GM12878 (cell line): ENCODE data around the gene HDHD2. TPM values are rescaled to one million over a fixed set of nuclear protein-coding genes. Genes with fewer than 3 reads are reported as not detected.

Experiments used
- ASH2L ChIP-seq: fragments of 300-600, 200-600 bp; sonication (generic); IDR thresholded peaks from 2 replicates; pipeline ENCODE4 v1.6.1; 2017; ENCODE audit warnings: low read depth, mild to moderate bottlenecking, borderline replicate concordance
- BACH1 ChIP-seq: fragments of 450-650 bp; IDR thresholded peaks from 2 replicates; pipeline ENCODE4 v1.6.1; 2017; ENCODE audit warnings: mild to moderate bottlenecking, borderline replicate concordance
- BHLHE40 ChIP-seq, 2 experiments: fragments of 450-650 bp in 1 of 2; IDR thresholded peaks; 2 replicates each; pipeline ENCODE4 v1.6.1; 2011 to 2017; ENCODE audit warnings: low read depth in 2 of 2, borderline replicate concordance in 1 of 2, improper control_type of control experiment in 1 of 2, low read length in 1 of 2, mild to moderate bottlenecking in 1 of 2
- CHD4 ChIP-seq: fragments of 200-600 bp; sonication (generic); IDR thresholded peaks from 2 replicates; pipeline ENCODE4 v1.6.1; 2016; ENCODE audit warnings: mild to moderate bottlenecking
- EED ChIP-seq: sonication (generic); IDR thresholded peaks from 2 replicates; pipeline ENCODE4 v1.6.1; 2016; ENCODE audit warnings: antibody characterized with exemption, low read depth
- ETV6 ChIP-seq, 2 experiments: fragments of 450-650 bp in 1 of 2; IDR thresholded peaks in 1 of 2; conservative IDR thresholded peaks in 1 of 2; 2 replicates each; pipeline ENCODE4 v1.6.1; 2014; ENCODE audit warnings: antibody characterized with exemption in 1 of 2, borderline replicate concordance in 1 of 2, low read depth in 1 of 2, mild to moderate bottlenecking in 1 of 2, moderate library complexity in 1 of 2
- FOS ChIP-seq: IDR thresholded peaks from 3 replicates; pipeline ENCODE4 v1.6.1; 2011; ENCODE audit warnings: borderline replicate concordance; ENCODE audit not compliant: insufficient read length; ENCODE audit errors: extremely low read depth
- GABPA ChIP-seq: IDR thresholded peaks from 2 replicates; pipeline ENCODE4 v1.6.1; 2014; ENCODE audit warnings: antibody characterized with exemption, low read depth, mild to moderate bottlenecking, inconsistent platforms
- HCFC1 ChIP-seq: fragments of 150-350 bp; IDR thresholded peaks from 2 replicates; pipeline ENCODE4 v1.6.1; 2014; ENCODE audit warnings: low read length
- HDAC6 ChIP-seq: fragments of 200-600 bp; sonication (generic); IDR thresholded peaks from one replicate; pipeline ENCODE4 v1.8.0; 2017; ENCODE audit warnings: antibody characterized with exemption; ENCODE audit not compliant: unreplicated experiment
- HSF1 ChIP-seq: fragments of 150-350 bp; IDR thresholded peaks from 2 replicates; pipeline ENCODE4 v1.6.1; 2014; ENCODE audit warnings: mild to moderate bottlenecking, low read depth, low read length
- IKZF1 ChIP-seq: fragments of 450-650 bp; conservative IDR thresholded peaks from 2 replicates; pipeline ENCODE4 v1.6.1; 2017; ENCODE audit warnings: antibody characterized with exemption, mild to moderate bottlenecking
- IRF4 ChIP-seq: IDR thresholded peaks from 2 replicates; pipeline ENCODE4 v1.6.1; 2011; ENCODE audit warnings: low read depth, low read length
- NBN ChIP-seq: fragments of 450-650 bp; IDR thresholded peaks from 2 replicates; pipeline ENCODE4 v1.6.1; 2016
- NFXL1 ChIP-seq: fragments of 450-650 bp; IDR thresholded peaks from 2 replicates; pipeline ENCODE4 v1.6.1; 2017; ENCODE audit warnings: antibody characterized with exemption, mild to moderate bottlenecking, borderline replicate concordance
- NR2F1 ChIP-seq: fragments of 450-650 bp; conservative IDR thresholded peaks from 2 replicates; pipeline ENCODE4 v1.6.1; 2017; ENCODE audit warnings: mild to moderate bottlenecking
- NRF1 ChIP-seq: conservative IDR thresholded peaks from 2 replicates; pipeline ENCODE4 v1.6.1; 2011; ENCODE audit warnings: mild to moderate bottlenecking, low read depth, low read length, improper control_type of control experiment
- PML ChIP-seq: IDR thresholded peaks from 2 replicates; pipeline ENCODE4 v1.6.1; 2012; ENCODE audit warnings: low read length, inconsistent platforms
- POLR2AphosphoS2 ChIP-seq: IDR thresholded peaks from 2 replicates; pipeline ENCODE4 v1.6.1; 2011; ENCODE audit warnings: low read depth, mild to moderate bottlenecking, low read length, improper control_type of control experiment, moderate library complexity
- POLR2AphosphoS5 ChIP-seq: IDR thresholded peaks from 2 replicates; pipeline ENCODE4 v1.6.1; 2011; ENCODE audit warnings: mild to moderate bottlenecking, low read length, inconsistent platforms
- SMAD5 ChIP-seq: IDR thresholded peaks from 2 replicates; pipeline ENCODE4 v1.6.1; 2016; ENCODE audit warnings: antibody characterized with exemption, low read depth
- SMARCA5 ChIP-seq: fragments of 450-650 bp; IDR thresholded peaks from 2 replicates; pipeline ENCODE4 v1.6.1; 2017; ENCODE audit warnings: mild to moderate bottlenecking
- SMC3 ChIP-seq: IDR thresholded peaks from 2 replicates; pipeline ENCODE4 v1.6.1; 2011; ENCODE audit warnings: low read length, improper control_type of control experiment, borderline replicate concordance
- YY1 ChIP-seq: IDR thresholded peaks from 2 replicates; pipeline ENCODE4 v1.6.1; 2011; ENCODE audit warnings: low read depth, mild to moderate bottlenecking, low read length
- ZBED1 ChIP-seq: IDR thresholded peaks from 2 replicates; pipeline ENCODE4 v1.6.1; 2016; ENCODE audit warnings: borderline replicate concordance
- polyA plus RNA-seq, 11 experiments: library from polyadenylated mRNA; depleted of rRNA in 4 of 11; unstranded in 6 of 11; stranded (reverse) in 5 of 11; fragments of >200 nt; fragmentation: Nextera tagmentation in 4 of 11; fragmentation: Illumina TruSeq in 1 of 11; extraction: Ambion mirVana in 4 of 11; extraction: Trizol in 1 of 11; gene quantifications; 1 replicate in 1 of 11; 2 replicates in 10 of 11; pipeline versions ENCODE4 v1.2.1 to v1.2.3, GENCODE V29; 2011 to 2016; ENCODE audit warnings: inconsistent platforms in 2 of 11, missing spikeins in 2 of 11, low read depth in 1 of 11
- total RNA-seq, 4 experiments: library from RNA; depleted of rRNA in 3 of 4; stranded (reverse); fragments of >200 nt in 3 of 4; fragmentation: Illumina TruSeq in 1 of 4; extraction: Trizol in 1 of 4; gene quantifications; 2 replicates each; pipeline versions ENCODE4 v1.2.1 to v1.2.3, GENCODE V29; 2013 to 2021
- TF ChIP-seq, protein P1 (sequence below): IDR thresholded peaks from 2 replicates; pipeline ENCODE4 v1.6.1; 2011; ENCODE audit warnings: mild to moderate bottlenecking, low read depth, low read length, moderate library complexity; ENCODE audit not compliant: insufficient replicate concordance
- TF ChIP-seq, protein P2 (sequence below): fragments of 450-650 bp; conservative IDR thresholded peaks from 2 replicates; pipeline ENCODE4 v1.6.1; 2017; ENCODE audit warnings: mild to moderate bottlenecking, moderate library complexity

Gene HDHD2
- total and polyA plus RNA-seq, 10 of the 15 experiments (the other 5 are each of a cell fraction or from before 2014, with no cell fraction given) = 4.6 to 29.1 (median 17.7) TPM

- TF ChIP-seq POLR2AphosphoS2 (peak; percentile 53; the same call in 1 of the 2 replicates), IRF4 (peak; percentile 49; the same call in 1 of the 2 replicates), BHLHE40 (IDR thresholded peaks at IDR 0.05; ENCODE audit: borderline replicate concordance in 1 of 2, low read depth in 2 of 2, low read length in 1 of 2) (peak in 1 of 2 experiments; percentile 27; a peak in 1 of 4 replicates), ZBED1 (no peak), SMARCA5 (peak; percentile 80), ASH2L (0 out of 2 replicates have a peak, but pooled peaks have one; percentile 62), ETV6 (conservative IDR thresholded peaks at IDR 0.05 in 1 of 2, IDR thresholded peaks at IDR 0.05 in 1 of 2; ENCODE audit: borderline replicate concordance in 1 of 2, low read depth in 1 of 2) (peak in 1 of 2 experiments; percentile 47; a peak in 1 of 4 replicates), EED (peak; percentile 68), PML (peak; percentile 94), NRF1 (peak; percentile 69), CHD4 (no peak), FOS (no peak), HSF1 (no peak), BACH1 (0 out of 2 replicates have a peak, but pooled peaks have one; percentile 38), NR2F1 (no peak), YY1 (0 out of 2 replicates have a peak, but pooled peaks have one; percentile 26), NFXL1 (no peak), HDAC6 (no peak), IKZF1 (peak; percentile 90), SMAD5 (peak; percentile 87), HCFC1 (peak; percentile 52), GABPA (peak; percentile 91), POLR2AphosphoS5 (peak; percentile 92), NBN (peak; percentile 62; the same call in 1 of the 2 replicates), SMC3 (no peak)
- TF ChIP-seq, protein P1, sequence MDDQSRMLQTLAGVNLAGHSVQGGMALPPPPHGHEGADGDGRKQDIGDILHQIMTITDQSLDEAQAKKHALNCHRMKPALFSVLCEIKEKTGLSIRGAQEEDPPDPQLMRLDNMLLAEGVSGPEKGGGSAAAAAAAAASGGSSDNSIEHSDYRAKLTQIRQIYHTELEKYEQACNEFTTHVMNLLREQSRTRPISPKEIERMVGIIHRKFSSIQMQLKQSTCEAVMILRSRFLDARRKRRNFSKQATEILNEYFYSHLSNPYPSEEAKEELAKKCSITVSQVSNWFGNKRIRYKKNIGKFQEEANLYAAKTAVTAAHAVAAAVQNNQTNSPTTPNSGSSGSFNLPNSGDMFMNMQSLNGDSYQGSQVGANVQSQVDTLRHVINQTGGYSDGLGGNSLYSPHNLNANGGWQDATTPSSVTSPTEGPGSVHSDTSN = peak; percentile 79
- TF ChIP-seq, protein P2, sequence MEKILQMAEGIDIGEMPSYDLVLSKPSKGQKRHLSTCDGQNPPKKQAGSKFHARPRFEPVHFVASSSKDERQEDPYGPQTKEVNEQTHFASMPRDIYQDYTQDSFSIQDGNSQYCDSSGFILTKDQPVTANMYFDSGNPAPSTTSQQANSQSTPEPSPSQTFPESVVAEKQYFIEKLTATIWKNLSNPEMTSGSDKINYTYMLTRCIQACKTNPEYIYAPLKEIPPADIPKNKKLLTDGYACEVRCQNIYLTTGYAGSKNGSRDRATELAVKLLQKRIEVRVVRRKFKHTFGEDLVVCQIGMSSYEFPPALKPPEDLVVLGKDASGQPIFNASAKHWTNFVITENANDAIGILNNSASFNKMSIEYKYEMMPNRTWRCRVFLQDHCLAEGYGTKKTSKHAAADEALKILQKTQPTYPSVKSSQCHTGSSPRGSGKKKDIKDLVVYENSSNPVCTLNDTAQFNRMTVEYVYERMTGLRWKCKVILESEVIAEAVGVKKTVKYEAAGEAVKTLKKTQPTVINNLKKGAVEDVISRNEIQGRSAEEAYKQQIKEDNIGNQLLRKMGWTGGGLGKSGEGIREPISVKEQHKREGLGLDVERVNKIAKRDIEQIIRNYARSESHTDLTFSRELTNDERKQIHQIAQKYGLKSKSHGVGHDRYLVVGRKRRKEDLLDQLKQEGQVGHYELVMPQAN = peak; percentile 65
These were observed at the start of gene HDHD2 (continued) for GRCh38 chr18:47150029-47150823.
